Neural cell (in vitro differentiated cells): ENCODE measurements around the gene FHIT.
A peak's percentile ranks its signal among the peaks of the same experiment; 100 is the strongest.

Experiments used
- EZH2 ChIP-seq: fragments of 200-600, 300-800 bp; shearing (Covaris generic), sonication (generic); IDR thresholded peaks from 2 replicates; pipeline ENCODE4 v1.6.1; 2014; ENCODE audit warnings: antibody characterized with exemption, low read length, borderline replicate concordance, mild to moderate bottlenecking; ENCODE audit not compliant: insufficient read depth, poor library complexity, severe bottlenecking
- POLR2AphosphoS5 ChIP-seq: IDR thresholded peaks from 2 replicates; pipeline ENCODE4 v1.6.1; 2012

GRCh38 chr3:61146010-61146890 lies 105.0 kb downstream of the FHIT start:
- TF ChIP-seq POLR2AphosphoS5 (peak; percentile 34), EZH2 (no peak)
